ENCODE data around the gene TMEM179.
"Not testable (repeated sequence)": the region's sequence is repeated elsewhere in the genome, so short reads cannot be mapped to it uniquely, and the experiment has no call there.

Gene TMEM179

DNA sequence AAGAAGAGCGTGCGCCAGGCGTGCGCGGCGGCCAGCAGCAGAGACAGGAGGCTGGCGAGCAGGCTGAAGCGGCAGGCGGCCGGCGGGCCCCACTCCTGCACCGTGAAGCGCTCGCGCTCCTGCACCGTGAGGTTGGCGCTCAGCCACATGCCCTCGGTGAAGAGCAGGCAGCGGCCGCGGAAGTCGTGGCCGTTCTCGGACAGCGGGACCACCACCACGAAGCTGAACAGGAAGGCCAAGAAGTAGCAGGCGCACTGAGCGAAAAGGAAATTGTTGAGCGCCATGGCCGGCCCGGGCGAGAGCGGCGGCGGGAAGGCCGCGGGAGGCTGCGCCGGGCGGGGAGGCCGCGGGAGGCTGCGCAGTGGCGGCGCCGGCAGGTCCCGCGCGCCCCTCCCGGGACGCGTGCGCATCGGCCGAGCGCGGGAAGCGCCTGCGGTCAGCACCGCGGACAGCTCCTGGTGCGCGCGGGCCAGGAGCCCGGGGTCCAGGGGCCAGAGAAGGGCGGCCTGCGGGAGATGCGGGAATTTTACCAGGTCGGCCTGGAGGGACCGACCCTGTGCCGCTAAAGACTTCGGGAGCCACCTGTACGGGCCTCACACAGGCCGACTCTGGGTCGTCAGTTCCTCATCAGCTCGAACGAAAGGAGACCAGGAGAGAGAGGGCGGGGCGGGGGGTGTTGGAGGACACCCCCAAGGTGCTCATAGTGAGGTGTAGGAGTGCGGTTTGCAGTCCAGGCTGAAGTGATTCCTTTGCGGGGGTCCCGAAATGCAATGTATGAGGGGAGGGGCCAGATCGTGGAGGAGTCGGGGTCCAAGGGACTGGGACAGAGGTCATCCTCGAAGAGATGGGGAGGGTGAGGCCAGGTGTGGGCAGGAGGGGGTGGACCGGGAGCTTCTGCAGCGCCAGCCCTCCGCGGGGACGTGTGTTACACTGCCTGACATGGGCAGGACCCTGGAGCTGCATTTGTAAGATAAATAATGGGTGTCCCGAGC is at the start of gene TMEM179:
Gene TMEM179, minus strand, starts transcription at position 315 of the 992 bp plus-strand sequence. Its CDS starts 31 bp downstream, at position 284.
- DNase-seq, result no peak

DNA sequence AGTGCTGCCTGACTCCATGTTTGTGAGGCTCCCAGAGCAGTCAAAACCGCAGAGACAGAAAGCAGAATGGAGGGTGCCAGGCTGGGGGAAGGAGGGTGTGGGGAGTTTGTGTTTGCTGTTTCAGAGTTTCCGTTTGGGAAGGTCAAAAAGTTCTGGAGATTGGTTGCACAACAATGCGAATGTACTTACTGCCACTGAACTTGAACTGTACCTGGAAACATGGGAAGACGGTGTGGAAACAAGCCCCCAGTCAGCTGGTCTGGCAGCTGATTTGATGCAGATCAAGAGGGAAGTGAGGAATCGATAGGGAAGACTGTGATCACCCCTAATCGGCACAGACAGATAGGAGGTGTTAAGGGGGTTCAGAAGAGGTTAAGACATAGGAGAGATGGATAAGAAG is 49.5 kb upstream of the TMEM179 start:
- no peak for DNase-seq

DNA sequence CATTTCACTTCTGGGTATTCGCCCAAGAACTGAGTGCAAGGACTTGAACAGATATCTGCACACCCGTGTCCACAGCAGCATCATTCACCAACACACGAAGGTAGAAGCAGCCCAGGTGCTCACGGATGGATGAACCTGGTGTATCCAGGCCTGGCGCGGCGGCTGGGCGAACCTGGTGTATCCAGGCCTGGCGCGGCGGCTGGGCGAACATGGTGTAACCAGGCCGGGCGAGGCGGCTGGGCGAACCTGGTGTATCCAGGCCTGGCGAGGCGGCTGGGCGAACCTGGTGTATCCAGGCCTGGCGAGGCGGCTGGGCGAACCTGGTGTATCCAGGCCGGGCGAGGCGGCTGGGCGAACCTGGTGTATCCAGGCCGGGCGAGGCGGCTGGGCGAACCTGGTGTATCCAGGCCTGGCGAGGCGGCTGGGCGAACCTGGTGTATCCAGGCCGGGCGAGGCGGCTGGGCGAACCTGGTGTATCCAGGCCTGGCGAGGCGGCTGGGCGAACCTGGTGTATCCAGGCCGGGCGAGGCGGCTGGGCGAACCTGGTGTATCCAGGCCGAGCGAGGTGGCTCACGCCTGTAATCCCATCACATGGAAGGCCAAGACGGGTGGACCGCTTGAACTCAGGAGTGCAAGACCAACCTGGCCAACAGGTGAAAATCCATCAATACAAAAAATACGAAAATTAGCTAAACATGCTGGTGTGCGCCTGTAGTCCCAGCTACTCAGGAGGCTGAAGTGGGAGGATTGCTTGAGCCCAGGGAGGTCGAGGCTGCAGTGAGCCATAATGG is 48.8 kb upstream of the TMEM179 start:
- DNase-seq, result not testable (repeated sequence)

DNA sequence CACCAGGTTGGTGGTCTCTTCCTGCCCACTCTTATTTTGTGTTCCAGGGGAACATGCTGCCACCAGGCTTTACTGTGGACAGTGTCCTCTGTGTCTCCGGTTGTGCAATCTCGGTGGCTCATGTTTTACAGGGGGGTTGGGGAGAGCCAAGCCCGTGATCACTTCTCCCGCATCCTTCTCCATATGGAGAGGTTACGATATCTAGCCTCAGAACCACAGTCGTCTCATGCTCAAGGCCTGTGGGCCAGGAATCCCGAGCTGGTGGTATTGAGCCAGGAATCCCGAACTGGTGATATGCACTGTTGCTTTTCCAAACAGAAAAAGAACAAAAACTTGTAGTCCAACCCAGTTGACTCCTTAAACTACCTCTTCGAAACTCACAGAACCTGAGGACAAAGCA is 47.8 kb upstream of the TMEM179 start:
- no peak for DNase-seq

DNA sequence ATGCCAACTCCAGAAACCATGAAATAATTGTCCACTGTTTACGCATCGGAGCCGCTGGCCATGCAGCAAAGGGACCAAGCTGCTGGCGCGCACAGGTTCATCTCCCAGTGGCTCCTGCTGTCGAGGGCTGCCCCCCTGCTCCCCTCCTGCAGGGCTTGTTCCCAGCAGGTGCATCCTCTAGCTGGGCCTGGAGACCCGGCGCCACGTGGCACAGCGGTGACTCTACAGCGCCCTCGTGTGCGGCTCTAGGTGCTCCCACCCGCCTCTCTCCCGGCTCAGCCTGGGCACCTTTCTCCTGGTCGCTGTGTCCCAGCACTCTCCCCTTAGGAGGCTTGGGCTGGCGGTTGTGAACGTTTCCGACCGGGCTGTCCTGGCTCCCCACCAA is 47.3 kb upstream of the TMEM179 start:
- no peak for DNase-seq

DNA sequence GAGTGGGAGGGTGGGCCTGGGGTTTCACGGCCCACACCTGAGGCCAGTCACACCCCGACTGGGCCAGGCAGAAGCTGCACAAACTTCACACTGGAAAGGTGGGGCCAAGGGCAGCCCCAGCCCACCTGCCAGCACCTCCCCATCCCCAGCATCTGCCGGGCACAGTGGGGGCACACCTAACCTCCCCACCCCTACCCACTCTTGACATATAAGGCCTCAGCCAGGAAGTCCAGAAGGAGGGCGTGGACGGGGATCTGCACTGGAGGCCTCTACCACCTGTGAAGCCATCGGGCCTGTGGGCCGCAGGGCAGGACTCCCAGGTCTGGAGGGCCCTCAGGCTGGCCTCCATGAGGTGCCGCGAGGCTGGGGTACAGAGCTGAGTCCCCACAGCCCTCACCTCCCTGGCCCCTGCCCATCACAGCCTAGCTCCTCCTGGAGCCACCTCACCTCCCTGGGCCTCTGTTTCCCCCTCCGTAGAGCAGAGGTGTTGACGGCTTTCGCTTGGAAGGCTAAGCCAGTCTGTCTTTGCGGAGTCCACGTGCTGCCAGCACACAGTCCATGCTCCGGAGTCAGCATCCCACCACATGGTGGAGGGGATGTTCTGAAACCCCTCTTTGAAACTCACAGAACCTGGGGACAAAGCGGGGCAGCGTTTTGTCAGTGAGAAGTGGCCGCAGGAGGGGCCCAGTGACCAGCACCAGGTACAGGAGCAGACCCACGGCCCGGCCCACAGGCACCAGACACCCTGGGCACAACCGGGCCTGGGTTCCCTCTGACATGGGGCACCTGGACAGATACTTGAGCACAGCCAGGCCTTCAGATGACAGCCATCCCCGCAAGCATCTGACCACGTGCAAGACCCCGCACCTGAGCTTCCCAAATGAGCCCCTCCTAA is 46.7 kb upstream of the TMEM179 start:
- no peak for DNase-seq

DNA sequence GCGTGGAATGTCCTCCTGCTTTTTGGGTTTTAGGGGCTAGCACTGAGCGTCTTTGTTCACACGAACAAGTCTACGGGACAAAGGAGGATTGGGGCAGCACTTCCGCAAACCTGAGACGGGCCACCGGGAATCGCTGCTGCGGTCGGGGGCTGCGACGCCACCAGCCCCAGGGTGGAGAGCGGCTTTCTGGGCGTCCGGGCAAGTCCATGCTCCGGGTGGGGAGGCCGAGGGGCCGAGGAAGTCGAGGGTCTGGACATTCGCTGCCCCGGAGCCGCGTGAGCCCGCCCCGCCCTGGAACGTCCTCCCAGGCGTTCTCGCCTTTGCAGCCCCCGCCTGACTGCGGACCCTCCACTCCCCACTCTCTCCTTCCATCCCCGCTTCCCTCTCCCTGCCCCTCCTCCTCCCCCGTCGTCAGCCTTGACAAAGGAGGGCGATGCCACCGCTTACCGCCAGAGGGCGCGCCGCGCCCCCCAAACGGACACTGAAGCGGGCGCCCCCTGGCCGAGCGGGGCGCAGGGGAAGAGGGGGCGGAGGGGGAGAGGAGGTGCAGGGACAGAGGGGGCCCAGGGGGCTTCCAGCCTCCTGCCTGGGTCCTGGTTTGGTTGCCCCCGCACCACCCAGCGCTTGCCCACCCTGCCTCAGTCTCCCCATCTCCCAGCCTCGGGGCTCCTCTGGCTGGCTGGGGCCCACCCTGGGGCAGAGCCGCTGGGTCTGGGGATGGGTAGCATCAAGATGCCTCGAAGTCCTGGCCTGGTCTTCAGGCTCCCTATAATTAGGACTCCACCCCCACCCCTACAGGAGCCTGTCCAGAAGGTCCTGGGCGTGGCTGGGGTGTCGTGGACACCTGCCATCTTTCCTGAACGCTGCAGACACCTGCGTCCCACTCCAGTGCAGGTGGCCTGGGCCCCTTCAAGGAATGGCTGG is 45.7 kb upstream of the TMEM179 start:
- DNase-seq, result peak; percentile 47

DNA sequence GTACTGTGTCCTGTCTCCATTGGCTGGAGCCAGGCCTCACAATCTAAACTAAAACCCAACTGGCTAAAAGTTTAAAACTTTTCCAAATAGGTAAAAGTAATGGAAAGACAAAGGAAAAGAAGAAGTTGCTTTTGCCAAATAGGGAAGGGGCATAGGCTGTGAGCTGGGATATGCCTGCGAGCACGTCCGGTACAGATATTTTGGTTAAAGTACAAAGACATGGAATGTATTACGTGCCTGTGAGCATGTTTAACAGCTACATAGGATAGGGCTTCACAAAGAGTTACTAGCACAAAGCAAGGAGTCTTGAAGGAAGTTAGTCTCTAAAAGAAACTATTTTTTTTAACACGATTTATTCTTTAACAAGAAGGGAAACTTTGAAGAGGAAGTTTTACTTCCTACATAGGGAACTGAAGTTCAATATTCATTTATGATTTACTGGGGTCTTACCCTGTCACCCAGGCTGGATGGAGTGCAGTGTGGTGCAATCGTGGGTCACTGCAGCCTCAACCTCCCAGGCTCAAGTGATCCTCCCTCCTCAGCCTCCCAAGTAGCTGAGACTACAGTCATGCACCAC is 43.0 kb upstream of the TMEM179 start:
- no peak for DNase-seq

DNA sequence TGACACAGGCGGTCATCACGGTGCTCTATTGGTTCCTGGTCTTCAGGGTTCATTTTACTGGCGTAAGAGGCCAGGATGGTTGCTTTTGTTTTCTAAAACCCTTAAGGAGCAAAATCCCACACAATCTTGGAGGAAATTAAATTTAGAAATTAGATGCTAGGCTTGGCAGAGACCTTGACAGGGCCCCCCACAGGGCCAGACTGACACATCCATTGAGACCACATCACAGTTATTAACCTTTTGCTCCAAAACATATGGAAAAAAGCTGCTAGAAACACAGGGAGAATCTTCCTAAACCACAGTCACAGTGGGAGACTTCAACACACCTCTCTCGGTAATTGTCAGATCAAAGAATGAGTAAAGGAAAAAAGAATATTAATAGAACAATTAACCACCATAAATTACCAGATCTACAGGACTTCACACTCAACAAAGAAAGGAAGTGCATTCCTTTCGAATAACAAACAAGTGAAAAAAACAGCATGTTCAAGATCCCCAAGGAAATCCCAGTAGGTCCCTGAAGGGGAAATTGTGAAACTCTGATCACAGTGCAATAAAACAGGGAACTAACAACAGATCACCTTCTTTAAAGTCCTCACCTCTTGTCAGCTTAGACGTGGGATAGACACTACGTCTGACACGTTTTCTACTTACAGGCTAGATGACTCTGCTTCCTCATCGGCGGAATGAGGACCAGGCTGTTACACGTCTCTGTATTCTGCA is 40.2 kb upstream of the TMEM179 start:
- DNase-seq, result no peak

DNA sequence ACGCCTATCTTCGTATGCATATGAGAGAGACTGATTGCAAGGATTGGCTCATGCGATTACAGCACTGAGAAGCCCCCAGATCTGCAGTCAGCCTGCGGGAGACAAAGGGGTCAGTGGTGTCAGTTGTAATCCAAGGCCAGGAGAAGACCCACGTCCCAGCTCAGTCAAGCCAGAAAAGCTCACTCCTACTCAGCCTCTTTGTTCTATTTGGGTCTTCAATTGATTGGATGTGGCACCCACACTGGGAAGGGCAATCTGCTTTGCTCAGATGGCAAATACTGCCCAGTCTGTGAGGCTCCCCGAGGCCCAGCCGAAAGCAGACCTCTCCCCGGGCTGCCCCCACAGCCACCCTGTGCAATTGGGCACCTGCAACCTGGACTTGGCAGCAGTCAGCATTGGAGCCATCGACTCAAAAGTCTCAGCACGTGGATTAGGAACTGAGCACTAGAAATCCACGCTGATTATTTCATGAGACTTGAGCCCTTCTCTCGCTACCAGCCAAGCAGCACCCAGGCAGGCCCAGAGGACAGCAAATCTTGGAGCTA is 39.6 kb upstream of the TMEM179 start:
- DNase-seq, result no peak

DNA sequence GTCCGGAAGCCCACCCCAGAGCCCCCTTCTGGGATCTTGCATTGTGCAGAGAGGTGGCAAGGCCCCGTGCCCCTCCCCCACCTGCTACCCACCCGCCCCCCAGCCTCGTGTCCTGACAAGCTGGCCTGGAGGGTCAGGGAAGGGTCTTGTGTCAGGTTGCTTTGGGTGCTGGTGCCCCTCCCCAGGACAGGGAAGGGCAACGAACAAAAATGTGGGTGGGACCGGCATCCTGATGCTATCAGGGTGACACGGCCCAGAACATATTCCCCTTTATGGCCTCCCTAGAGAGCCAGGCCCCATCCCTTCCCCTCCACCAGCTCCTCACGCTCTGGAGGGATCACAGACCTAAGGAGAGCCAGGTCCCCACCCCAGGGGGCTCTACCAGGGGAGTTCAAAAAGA is 38.7 kb upstream of the TMEM179 start:
- no peak for DNase-seq

DNA sequence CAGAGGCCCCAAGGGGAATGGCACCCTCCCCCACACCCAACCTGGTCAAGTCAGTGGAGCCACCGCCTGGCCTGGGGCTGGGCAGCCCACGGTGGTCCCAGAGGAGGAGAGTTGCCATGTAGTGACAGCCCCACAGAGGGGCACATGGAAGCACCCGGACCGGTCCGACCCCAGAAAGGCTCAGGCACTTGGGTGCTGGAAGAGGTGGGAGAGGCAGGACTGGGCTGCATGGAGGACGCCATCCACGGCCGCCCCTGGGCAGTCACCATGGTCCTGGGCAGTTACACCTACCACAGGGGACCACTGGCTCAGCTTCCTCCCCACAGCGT is 37.9 kb upstream of the TMEM179 start:
- no peak for DNase-seq

DNA sequence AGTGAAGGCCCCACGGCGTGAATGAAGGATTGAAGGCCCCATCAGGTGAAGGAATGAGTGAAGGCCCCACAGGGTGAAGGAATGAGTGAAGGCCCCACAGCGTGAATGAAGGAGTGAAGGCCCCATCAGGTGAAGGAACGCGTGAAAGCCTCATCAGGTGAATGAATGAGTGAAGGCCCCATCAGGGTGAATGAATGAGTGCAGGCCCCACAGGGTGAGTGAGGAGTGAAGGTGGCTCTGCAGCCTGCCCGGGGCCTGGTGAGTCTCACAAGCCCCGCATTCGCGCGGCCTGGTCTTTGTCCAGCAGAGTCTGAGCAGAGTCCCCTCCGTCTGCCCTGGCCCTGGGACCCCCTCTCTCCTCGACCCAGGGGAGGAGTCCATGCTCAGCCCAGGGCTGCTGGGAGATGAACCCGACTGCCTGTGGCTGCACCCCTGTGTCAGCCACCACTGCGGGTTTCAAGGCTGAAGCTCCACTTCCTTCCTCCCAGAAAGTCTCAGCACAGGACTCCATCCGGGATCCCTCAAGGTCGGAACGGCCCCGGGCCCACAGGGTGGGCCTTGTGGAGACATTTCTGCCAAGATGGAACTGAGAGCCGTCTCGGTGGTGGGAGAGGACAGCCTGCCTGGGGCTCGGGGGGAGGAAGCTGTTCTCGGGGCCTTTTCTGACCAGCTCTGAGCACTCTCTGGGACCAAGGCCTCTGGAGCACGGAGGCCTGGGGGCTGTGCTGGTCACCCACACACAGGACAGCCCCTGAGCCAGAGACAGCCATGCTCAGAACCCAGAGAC is 37.4 kb upstream of the TMEM179 start:
- DNase-seq, result no peak

DNA sequence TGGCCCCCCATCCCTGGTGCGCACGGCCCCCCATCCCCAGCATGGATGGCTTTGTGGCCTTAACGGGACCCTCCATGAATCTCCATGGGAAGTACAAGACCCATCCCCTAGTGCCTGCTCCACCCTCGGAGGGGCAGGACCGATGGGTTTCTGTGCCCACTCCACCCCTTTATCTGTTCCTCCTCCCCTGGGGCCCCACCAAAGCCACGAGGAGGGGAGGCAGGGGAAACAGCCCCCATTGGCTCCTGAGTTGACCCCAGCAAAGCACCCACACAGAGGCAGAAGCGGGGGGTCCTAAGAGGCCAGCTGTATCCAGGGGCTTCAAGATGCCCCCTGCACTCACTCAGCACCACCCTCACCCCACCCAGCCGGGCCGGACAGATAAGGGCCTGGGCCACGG is 36.1 kb upstream of the TMEM179 start:
- DNase-seq, result no peak

DNA sequence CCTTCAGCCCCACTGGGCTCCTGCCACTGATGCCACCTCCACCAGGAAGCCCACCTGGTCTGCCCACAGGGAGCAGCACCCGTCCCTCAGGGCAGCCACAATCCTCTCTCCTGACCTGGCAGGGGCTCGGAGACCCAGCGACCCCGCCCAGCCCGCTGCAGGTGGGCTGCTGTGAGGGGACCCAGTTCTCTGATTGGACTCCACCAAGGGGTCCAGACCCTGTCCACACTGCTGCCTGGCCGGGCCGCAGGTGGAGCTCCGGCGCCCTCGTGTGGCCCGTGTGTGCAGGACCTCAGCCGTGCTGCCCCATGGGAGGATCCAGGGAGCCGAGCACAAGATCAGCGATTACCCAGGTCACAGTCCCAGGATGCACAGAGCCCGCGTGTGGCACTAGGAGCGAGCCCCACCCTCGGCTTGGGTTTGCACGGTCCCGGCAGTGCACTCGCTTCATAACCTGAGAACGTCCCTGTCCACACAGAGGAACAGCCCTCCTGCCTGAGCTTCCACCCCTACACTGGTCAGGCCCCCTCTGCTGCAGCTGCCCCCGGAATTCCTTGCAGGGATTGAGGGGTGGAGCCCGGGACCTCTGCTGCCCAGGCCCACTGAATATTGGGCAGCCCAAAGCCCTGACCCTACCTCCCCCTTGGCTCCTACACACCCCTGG is 35.4 kb upstream of the TMEM179 start:
- peak; percentile 26 for DNase-seq

DNA sequence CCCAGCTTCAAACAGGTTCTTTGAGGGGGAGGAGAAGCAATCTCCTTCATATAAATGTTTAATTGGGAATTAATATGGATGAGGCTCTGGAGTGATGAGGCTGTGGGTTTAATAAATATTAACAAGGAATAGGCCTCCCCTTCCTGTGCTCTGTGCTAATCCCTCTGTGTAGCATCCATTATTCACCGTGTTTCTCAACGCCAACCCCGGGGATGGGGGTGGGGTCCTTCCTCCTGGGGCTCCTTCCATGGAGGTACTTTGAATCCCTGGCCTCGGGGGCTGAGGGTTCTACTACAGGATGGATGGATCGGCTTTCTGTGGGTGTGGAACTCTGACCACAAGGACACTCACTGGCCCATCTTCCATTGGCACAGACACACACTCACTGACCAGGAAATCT is 34.9 kb upstream of the TMEM179 start:
- DNase-seq, result no peak

DNA sequence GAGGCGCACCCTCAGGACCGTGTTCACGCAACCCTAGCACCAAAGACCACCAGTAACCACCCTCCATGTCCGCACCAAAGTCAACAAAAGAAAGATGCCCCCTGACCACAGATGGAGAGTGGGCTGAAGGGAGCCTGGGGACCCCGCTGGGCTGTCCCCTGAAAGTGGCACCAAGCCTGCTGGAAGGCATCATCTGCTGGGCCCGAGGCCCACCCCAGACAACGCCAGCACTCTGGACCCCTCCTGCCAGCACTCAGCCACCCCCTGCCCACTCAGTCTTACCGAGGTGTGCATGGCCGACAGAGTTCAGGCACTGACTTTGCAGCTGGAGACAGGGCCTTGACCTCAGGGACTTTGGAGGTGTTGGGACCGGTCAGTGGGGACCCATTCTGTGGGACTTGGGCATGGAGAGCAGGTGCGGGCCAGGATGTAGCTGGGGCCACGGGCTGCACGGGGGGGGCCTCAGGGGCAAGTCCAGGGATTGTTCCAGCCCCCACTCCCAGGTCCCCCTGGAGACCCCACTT is 34.4 kb upstream of the TMEM179 start:
- no peak for DNase-seq

DNA sequence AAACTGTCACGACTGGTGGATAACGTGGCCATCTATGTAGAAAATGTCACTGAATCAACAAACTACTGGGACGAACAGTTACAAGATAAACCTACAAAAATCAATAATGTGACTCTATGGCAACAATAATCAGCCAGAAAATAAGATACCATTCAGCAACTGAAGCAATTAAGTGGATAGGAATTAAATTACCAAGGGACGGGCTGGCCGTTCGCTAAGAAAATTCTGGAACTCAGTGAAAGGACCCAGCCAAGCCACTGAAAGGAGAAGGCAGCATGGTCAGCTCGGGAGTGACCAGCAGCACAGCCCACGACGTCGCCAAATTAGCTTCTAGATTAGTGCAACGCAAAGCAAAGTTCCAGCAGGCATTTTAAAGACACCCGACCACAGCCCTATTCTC is 33.6 kb upstream of the TMEM179 start:
- no peak for DNase-seq

DNA sequence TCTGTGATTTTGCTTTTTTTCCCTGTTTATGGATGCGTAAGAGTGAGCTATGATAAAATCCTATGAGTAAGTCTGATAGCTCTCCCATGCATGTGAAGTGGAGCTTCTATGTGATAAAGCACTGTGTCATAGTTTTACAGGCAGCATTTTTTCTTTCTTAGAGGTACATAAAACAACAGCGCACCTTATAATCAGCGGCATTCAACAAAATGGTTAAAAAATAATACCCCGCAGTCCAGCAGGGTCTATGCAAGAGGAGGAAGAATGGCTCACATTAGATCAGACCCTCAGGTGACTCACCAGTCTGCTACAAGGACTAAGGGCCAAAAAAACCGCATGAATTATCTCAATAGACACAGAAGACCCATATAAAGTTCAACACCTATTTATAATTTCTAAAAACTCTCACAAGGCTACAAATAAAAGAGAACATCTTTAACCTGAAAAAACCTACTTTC is 33.0 kb upstream of the TMEM179 start:
- DNase-seq, result no peak
